ENCODE data around the gene C3orf18.

DNA sequence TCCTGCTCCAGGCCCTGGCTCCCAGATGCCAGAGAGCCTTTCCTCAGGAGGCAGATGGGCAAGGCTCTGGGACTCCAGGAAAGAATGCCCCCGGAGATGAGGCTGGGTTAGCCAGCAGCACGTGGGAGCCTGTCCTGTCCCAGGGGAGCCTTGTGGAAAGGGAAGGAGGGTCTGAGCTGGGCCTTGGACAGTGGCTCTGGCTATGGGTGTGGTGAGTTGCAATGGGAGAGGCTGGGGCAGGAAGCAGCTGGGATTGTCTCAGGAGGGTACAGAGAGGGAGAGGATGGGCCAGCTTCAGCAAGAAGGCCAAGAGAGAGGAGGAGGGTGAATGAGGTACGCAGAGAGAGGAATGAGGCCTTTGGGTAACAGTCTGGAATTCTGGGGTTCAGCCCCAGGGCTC is 46.7 kb downstream of the C3orf18 start:
- TF ChIP-seq POLR2A (IDR thresholded peaks at IDR 0.05), result no peak
- TF ChIP-seq, protein P1, sequence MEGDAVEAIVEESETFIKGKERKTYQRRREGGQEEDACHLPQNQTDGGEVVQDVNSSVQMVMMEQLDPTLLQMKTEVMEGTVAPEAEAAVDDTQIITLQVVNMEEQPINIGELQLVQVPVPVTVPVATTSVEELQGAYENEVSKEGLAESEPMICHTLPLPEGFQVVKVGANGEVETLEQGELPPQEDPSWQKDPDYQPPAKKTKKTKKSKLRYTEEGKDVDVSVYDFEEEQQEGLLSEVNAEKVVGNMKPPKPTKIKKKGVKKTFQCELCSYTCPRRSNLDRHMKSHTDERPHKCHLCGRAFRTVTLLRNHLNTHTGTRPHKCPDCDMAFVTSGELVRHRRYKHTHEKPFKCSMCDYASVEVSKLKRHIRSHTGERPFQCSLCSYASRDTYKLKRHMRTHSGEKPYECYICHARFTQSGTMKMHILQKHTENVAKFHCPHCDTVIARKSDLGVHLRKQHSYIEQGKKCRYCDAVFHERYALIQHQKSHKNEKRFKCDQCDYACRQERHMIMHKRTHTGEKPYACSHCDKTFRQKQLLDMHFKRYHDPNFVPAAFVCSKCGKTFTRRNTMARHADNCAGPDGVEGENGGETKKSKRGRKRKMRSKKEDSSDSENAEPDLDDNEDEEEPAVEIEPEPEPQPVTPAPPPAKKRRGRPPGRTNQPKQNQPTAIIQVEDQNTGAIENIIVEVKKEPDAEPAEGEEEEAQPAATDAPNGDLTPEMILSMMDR (IDR thresholded peaks at IDR 0.05), result no peak

All from heart left ventricle (tissue), 13 donors.